Subcutaneous abdominal adipose tissue (tissue), 5 donors: Measurements from ENCODE around the gene TRIML2.

Experiments used
- H3K27ac ChIP-seq: one replicate; pipeline ENCODE4 v1.7.0; 2013; ENCODE audit warnings: low read depth, mild to moderate bottlenecking, inconsistent platforms, low read length, moderate library complexity
- H3K27me3 ChIP-seq, 5 donors: one replicate each; pipeline ENCODE4 v1.7.0; 2013; ENCODE audit warnings: low read length in 5 of 5, inconsistent platforms in 1 of 5; ENCODE audit not compliant: control insufficient read depth in 5 of 5, insufficient read depth in 4 of 5
- H3K36me3 ChIP-seq, 5 donors: one replicate each; pipeline ENCODE4 v1.7.0; 2013; ENCODE audit warnings: low read length in 5 of 5; ENCODE audit not compliant: control insufficient read depth in 5 of 5, insufficient read depth in 5 of 5
- H3K4me1 ChIP-seq, 5 donors: one replicate each; pipeline ENCODE4 v1.7.0; 2013; ENCODE audit warnings: low read length in 5 of 5, mild to moderate bottlenecking in 3 of 5, moderate library complexity in 1 of 5; ENCODE audit not compliant: control insufficient read depth in 5 of 5, insufficient read depth in 5 of 5
- H3K4me3 ChIP-seq, 5 donors: one replicate each; pipeline ENCODE4 v1.7.0; 2013; ENCODE audit warnings: low read length in 5 of 5, low read depth in 1 of 5
- H3K9ac ChIP-seq, 5 donors: one replicate each; pipeline ENCODE4 v1.7.0; 2013; ENCODE audit warnings: low read length in 5 of 5, mild to moderate bottlenecking in 4 of 5, moderate library complexity in 3 of 5
- H3K9me3 ChIP-seq, 5 donors: one replicate each; pipeline ENCODE4 v1.7.0; 2013; ENCODE audit warnings: low read length in 5 of 5; ENCODE audit not compliant: control insufficient read depth in 5 of 5
- donor health status: healthy.
- donor health status: healthy.
- donor health status: healthy.
- donor health status: healthy.
- donor health status: healthy.

Gene TRIML2

DNA sequence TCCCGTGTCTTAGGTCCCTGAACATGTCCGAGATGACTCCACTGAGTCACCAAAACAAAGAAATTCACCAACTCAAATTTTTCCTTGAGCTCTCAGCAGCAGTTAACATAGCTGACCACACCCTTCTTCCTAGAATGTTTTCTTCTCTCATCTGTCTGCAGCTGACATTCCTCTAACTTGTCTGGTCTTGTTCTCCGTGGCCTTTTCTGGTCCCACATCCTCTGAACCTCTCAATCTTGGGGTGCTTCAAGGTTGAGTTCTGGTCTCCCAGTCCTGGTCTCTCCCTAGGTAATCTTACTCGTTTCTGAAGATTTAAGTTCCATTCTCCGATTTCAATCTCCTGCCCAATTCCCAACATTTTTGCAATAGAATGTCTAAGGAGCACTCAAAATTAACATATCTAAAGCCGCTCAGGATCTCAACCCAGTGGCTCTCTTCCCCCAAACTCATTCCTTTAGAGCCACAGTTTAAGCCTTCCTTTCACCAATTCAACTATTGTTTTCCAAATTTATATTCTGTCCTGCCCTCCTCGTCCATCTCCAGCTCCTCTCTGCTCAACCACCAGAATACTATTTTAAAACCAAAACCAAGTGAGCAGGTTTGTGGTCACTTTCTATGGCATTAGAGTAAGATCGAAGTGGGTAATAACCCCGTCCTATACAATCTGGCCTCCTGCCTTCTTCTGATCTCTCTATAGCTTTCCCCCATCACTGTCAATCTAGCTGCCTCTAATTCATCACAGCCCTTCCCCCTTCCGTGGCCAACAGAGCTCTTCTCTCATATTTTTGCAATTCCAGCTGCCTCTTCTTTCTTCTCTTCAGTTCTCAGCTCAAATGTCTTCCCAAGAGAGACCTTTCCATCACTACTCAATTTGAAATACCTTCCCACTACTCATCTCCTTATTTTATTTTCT, 1.2 kb downstream of the TRIML2 start:
- Histone ChIP-seq H3K27me3 (peaks cover 0 to 3% (median 0%) of the 10 kb centered on the region in 5 donors), H3K9ac (no peak overlapping the region), H3K4me3 (no peak overlapping the region), H3K9me3 (peaks cover 0 to 4% (median 0%) of the 10 kb centered on the region in 5 donors), H3K27ac (no peak overlapping the region), H3K36me3 (no peaks in the 10 kb centered on the region), H3K4me1 (no peaks in the 10 kb centered on the region)

DNA sequence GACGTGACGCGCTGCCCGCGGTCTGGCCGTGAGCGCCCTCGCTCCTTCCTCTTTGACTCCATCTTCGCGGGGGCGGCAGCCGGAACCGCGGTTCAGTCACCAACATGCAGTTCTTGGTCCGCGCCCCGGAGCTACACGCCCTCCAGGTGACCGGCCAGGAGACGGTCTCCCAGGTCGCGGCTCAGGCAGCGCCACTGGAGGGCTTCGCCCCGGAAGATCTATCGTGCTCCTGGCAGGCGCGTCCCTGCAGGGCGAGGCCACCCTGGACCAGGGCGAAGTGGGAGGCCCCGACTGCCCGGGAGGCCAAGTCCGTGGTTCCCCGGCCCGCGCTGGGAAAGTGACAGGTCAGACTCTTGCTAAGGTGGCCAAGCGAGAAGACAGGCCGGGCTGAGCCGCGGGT, 2.9 kb downstream of the TRIML2 start:
- Histone ChIP-seq H3K9me3 (peaks cover 0 to 4% (median 0%) of the 10 kb centered on the region in 5 donors), H3K4me3 (no peak overlapping the region), H3K4me1 (no peaks in the 10 kb centered on the region), H3K27ac (no peak overlapping the region), H3K27me3 (no peaks in the 10 kb centered on the region), H3K36me3 (no peaks in the 10 kb centered on the region), H3K9ac (no peak overlapping the region)

GRCh38 chr4:188092824-188093223, 16.6 kb downstream of the TRIML2 start:
- Histone ChIP-seq H3K9me3 (peaks cover 0 to 3% (median 2%) of the 10 kb centered on the region in 5 donors), H3K36me3 (no peaks in the 10 kb centered on the region), H3K9ac (no peak overlapping the region), H3K4me1 (no peaks in the 10 kb centered on the region), H3K27ac (no peak overlapping the region), H3K4me3 (no peak overlapping the region), H3K27me3 (no peaks in the 10 kb centered on the region)

GRCh38 chr4:188086858-188087257, 22.5 kb downstream of the TRIML2 start:
- peaks cover 0 to 3% (median 0%) of the 10 kb centered on the region in 5 donors for H3K9me3 ChIP-seq
- H3K27me3 ChIP-seq = no peaks in the 10 kb centered on the region
- no peak overlapping the region for H3K9ac ChIP-seq
- no peak overlapping the region for H3K27ac ChIP-seq
- no peaks in the 10 kb centered on the region for H3K36me3 ChIP-seq
- H3K4me1 ChIP-seq = no peaks in the 10 kb centered on the region
- no peak overlapping the region for H3K4me3 ChIP-seq

DNA sequence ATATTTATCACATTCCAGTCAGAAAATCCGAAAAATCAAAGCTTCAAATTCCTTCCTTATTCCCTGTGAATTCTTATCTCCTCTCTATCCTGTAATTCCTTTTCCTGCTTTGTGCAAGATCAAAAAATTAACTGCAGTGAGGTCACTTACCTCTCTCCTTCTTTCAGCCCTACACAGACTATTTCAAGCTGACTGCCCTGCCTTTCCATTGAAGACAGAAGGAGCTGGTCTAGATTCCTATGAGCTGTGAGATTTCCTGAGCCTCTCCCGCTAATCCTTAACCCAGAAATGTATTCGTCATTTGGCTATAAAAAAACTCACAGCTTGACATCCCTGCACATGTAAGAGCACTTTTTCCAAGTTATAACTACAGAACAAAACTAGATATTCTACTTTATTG, 26.6 kb downstream of the TRIML2 start:
- Histone ChIP-seq H3K27me3 (no peaks in the 10 kb centered on the region), H3K9me3 (no peaks in the 10 kb centered on the region), H3K36me3 (no peaks in the 10 kb centered on the region), H3K9ac (no peak overlapping the region), H3K4me1 (peaks cover 0 to 4% (median 0%) of the 10 kb centered on the region in 5 donors), H3K27ac (no peak overlapping the region), H3K4me3 (no peak overlapping the region)

DNA sequence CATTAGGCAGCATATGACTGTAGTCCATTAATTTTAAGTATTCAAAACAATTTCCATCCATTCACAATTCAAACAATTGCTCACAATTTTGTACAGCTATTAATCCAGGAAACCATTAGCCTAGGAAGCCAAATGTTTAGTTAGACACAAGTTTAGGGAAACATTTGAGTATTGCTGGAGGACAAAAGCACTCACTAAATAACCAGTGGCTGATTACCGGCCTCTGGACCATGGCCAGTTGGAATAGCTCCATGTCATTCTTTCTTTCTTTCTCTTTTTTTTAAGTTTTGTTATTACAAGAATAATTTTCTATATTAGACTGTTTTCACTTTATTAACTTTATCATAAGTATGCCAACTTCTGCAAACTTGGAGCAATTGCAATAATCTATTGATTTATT, 31.3 kb downstream of the TRIML2 start:
- Histone ChIP-seq H3K4me3 (no peak overlapping the region), H3K27ac (no peak overlapping the region), H3K27me3 (no peaks in the 10 kb centered on the region), H3K9ac (no peak overlapping the region), H3K9me3 (no peaks in the 10 kb centered on the region), H3K36me3 (no peaks in the 10 kb centered on the region), H3K4me1 (peaks cover 0 to 7% (median 0%) of the 10 kb centered on the region in 5 donors)

DNA sequence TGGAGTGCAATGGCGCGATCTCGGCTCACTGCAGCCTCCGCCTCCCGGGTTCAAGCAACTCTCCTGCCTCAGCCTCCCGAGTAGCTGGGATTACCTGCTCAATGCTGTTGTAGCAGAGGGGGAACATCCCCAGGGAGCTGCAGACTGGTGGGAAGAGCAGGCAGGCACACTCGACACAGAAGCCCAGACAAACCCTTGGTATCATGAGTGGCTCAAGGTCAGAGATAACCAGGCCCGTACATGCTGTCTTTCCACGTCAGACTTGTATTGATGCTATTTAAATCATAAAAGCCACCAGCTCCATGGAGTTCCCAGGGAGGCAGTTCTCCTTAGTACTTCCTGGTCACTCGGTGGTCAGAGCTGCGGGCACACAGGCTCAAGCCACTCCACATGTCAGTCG, 33.2 kb downstream of the TRIML2 start:
- H3K9me3 ChIP-seq = no peaks in the 10 kb centered on the region
- peaks cover 0 to 7% (median 0%) of the 10 kb centered on the region in 5 donors for H3K4me1 ChIP-seq
- no peaks in the 10 kb centered on the region for H3K27me3 ChIP-seq
- H3K4me3 ChIP-seq = no peak overlapping the region
- no peak overlapping the region for H3K27ac ChIP-seq
- H3K9ac ChIP-seq = no peak overlapping the region
- no peaks in the 10 kb centered on the region for H3K36me3 ChIP-seq

DNA sequence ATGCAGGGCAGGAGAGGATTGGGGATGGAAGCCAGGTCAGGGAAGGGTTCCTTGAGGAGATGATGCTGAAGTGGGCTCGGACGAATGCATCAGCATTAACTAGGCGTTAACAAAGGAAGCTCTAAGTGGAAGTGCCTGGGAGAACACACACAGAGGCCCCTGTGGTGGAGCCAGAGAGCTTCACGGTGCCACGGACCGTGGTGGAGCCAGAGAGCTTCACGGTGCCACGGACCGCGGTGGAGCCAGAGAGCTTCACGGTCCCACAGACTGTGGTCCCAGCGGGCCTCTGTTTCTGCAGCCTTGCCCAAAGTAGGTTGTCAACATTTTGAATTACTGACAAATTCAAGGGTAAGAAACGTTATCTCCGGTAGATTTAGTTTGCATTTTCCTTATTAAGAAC, 48.3 kb downstream of the TRIML2 start:
- Histone ChIP-seq H3K4me3 (no peak overlapping the region), H3K9ac (no peak overlapping the region), H3K4me1 (no peaks in the 10 kb centered on the region), H3K27ac (no peak overlapping the region), H3K27me3 (no peaks in the 10 kb centered on the region), H3K9me3 (no peaks in the 10 kb centered on the region), H3K36me3 (no peaks in the 10 kb centered on the region)

DNA sequence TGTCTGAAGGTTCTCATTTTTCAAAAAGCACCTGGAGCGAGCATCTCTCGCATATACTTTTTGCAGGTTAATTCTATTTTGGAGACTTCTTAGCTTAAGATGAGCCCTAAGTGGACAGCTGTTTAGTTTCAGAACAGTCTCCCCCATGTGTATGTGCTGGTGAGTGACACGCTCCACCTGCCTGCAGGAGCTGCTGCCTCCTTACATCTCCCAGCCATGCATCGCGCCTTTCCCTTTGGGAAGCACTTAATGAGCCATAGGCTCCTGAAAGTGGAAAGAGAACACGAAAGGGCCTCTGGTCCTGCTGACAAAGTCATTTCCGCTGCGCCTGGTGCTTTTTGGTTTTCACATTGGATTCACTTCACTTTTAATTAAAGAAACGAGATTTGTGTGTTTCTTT, 56.1 kb downstream of the TRIML2 start:
- H3K4me1 ChIP-seq = no peaks in the 10 kb centered on the region
- H3K27me3 ChIP-seq = no peaks in the 10 kb centered on the region
- no peak overlapping the region for H3K9ac ChIP-seq
- no peaks in the 10 kb centered on the region for H3K9me3 ChIP-seq
- H3K27ac ChIP-seq = no peak overlapping the region
- no peaks in the 10 kb centered on the region for H3K36me3 ChIP-seq
- H3K4me3 ChIP-seq = no peak overlapping the region

- Histone ChIP-seq H3K27ac (no peak overlapping the region), H3K4me3 (no peak overlapping the region), H3K9me3 (peaks cover 0 to 4% (median 0%) of the 10 kb centered on the region in 5 donors), H3K9ac (no peak overlapping the region), H3K27me3 (no peaks in the 10 kb centered on the region), H3K36me3 (no peaks in the 10 kb centered on the region), H3K4me1 (no peaks in the 10 kb centered on the region)
These were observed 62.7 kb downstream of the TRIML2 start for GRCh38 chr4:188046657-188047056.
